Measurements from ENCODE around the gene SDF4.

Gene SDF4

DNA sequence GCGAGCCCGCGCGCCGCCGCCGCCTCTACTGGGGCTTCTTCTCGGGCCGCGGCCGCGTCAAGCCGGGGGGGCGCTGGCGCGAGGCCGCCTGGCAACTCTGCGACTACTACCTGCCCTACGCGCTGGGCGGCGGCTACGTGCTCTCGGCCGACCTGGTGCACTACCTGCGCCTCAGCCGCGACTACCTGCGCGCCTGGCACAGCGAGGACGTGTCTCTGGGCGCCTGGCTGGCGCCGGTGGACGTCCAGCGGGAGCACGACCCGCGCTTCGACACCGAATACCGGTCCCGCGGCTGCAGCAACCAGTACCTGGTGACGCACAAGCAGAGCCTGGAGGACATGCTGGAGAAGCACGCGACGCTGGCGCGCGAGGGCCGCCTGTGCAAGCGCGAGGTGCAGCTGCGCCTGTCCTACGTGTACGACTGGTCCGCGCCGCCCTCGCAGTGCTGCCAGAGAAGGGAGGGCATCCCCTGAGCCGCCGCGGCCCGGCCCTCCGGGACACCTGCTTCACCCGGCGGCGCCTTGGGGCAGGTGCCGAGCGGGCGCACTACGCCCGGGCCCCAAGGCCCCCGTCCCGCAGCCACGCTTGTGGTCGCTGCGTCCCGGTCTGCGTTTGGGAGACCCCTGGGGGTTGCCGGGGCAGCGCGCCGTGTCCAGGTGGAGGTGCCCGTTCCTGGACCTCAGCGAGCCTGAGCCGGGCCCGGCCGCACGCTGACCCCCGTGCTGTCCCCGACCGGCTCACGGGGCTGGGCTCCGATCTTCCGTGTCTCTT is 1.2 kb upstream of the SDF4 start:
- Histone ChIP-seq H3K27me3 (replicated peaks; ENCODE audit: control insufficient read depth, insufficient read depth, low read length) (no peaks in the 10 kb centered on the region), H3K4me1 (ENCODE audit: control insufficient read depth, insufficient read depth, low read length) (peaks cover 22% of the 10 kb centered on the region), H3K4me3 (ENCODE audit: low read length) (peak overlapping the region; percentile 76), H3K9me3 (ENCODE audit: control insufficient read depth, low read length) (no peaks in the 10 kb centered on the region), H3K9ac (ENCODE audit: low read length) (peak overlapping the region; percentile 46), H3K36me3 (ENCODE audit: control insufficient read depth, insufficient read depth, low read length, severe bottlenecking) (peaks cover 9% of the 10 kb centered on the region)
- no peak for DNase-seq (ENCODE audit: low read depth)

DNA sequence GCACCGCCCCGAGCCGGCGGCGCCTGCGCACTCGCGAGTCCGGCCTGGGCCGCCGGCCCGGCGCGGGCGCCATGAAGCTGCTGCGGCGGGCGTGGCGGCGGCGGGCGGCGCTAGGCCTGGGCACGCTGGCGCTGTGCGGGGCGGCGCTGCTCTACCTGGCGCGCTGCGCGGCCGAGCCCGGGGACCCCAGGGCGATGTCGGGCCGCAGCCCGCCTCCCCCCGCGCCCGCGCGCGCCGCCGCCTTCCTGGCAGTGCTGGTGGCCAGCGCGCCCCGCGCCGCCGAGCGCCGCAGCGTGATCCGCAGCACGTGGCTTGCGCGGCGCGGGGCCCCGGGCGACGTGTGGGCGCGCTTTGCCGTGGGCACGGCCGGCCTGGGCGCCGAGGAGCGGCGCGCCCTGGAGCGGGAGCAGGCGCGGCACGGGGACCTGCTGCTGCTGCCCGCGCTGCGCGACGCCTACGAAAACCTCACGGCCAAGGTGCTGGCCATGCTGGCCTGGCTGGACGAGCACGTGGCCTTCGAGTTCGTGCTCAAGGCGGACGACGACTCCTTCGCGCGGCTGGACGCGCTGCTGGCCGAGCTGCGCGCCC is 501 bp upstream of the SDF4 start, which contains the start of gene B3GALT6:
Gene B3GALT6, plus strand, starts transcription at position 30 of the 588 bp plus-strand sequence. Its CDS starts 42 bp downstream, at position 72.
- H3K27me3 ChIP-seq (replicated peaks; ENCODE audit: control insufficient read depth, insufficient read depth, low read length) = no peaks in the 10 kb centered on the region

DNA sequence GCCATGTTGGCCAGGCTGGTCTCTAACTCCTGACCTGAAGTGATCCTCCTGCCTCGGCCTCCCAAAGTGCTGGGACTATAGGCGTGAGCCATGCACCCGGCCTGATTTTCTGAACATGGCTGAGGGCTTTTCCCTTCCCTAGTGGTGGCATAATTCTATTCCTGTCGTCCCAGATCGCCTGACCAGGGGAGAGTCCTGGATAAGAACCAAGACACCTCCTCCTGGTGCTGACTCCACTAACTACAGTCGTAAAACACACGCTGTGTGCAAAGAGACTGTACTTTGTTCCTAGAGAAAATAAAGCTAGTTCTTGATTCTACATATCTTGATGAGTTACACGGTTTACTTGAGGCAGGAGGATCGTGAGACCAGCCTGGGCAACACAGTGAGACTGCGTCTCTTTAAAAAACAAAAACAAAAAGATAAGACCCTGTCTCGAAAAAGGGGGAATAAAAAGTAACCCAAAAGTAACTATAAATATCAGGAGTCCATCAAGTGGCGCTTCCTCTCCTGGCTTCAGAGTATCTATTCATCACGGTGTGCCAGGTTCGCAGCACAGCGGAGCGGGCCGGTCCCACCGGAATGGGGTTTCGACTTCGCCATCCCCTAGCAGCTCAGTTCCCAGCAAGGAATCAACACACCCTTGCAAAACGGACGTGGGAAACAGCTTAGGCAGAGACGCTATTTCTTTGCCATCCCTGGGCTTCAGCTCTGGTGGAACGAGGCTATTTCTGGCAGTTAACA is 973 bp downstream of the SDF4 start:
- DNase-seq (ENCODE audit: low read depth) = peak; percentile 55
- peaks cover 26% of the 10 kb centered on the region for H3K36me3 ChIP-seq (ENCODE audit: control insufficient read depth, insufficient read depth, low read length, severe bottlenecking)
- peak overlapping the region; percentile 94 for H3K9ac ChIP-seq (ENCODE audit: low read length)
- no peaks in the 10 kb centered on the region for H3K9me3 ChIP-seq (ENCODE audit: control insufficient read depth, low read length)
- peaks cover 22% of the 10 kb centered on the region for H3K4me1 ChIP-seq (ENCODE audit: control insufficient read depth, insufficient read depth, low read length)
- H3K4me3 ChIP-seq (ENCODE audit: low read length) = peak overlapping the region; percentile 87
- H3K27me3 ChIP-seq (replicated peaks; ENCODE audit: control insufficient read depth, insufficient read depth, low read length) = no peaks in the 10 kb centered on the region

More for the DNA sequence above, 501 bp upstream of the SDF4 start, which contains the start of gene B3GALT6:
- H3K9me3 ChIP-seq (ENCODE audit: control insufficient read depth, low read length) = no peaks in the 10 kb centered on the region
- peaks cover 16% of the 10 kb centered on the region for H3K36me3 ChIP-seq (ENCODE audit: control insufficient read depth, insufficient read depth, low read length, severe bottlenecking)
- H3K4me3 ChIP-seq (ENCODE audit: low read length) = peak within 1 kb of the TSS; percentile 87
- H3K9ac ChIP-seq (ENCODE audit: low read length) = peak within 1 kb of the TSS; percentile 94
- peaks cover 22% of the 10 kb centered on the region for H3K4me1 ChIP-seq (ENCODE audit: control insufficient read depth, insufficient read depth, low read length)
- DNase-seq (ENCODE audit: low read depth) = no peak

DNA sequence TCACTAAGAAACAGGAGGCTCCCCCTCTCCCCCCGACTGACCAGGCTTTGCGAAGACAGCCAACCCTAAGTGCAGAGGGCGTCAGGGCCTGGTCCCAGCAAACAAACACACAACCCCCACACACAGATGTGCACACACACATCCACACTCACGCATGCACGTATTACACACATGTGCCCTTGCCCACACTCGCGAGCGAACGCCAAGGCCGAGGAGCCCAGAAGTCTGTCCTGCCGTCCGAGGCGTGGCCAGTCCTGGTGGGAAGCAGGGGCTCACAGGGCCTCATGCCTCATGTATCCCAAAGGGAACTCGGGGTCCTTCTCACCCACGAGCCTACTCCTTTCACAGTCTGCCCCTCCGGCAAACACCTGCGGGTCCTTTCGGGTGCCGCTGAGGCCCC is 2.0 kb downstream of the SDF4 start:
- H3K27me3 ChIP-seq (replicated peaks; ENCODE audit: control insufficient read depth, insufficient read depth, low read length) = no peaks in the 10 kb centered on the region
- H3K4me3 ChIP-seq (ENCODE audit: low read length) = peak overlapping the region; percentile 87
- H3K9me3 ChIP-seq (ENCODE audit: control insufficient read depth, low read length) = no peaks in the 10 kb centered on the region
- H3K9ac ChIP-seq (ENCODE audit: low read length) = peak overlapping the region; percentile 94
- DNase-seq (ENCODE audit: low read depth) = no peak
- peaks cover 22% of the 10 kb centered on the region for H3K4me1 ChIP-seq (ENCODE audit: control insufficient read depth, insufficient read depth, low read length)
- H3K36me3 ChIP-seq (ENCODE audit: control insufficient read depth, insufficient read depth, low read length, severe bottlenecking) = peaks cover 36% of the 10 kb centered on the region

DNA sequence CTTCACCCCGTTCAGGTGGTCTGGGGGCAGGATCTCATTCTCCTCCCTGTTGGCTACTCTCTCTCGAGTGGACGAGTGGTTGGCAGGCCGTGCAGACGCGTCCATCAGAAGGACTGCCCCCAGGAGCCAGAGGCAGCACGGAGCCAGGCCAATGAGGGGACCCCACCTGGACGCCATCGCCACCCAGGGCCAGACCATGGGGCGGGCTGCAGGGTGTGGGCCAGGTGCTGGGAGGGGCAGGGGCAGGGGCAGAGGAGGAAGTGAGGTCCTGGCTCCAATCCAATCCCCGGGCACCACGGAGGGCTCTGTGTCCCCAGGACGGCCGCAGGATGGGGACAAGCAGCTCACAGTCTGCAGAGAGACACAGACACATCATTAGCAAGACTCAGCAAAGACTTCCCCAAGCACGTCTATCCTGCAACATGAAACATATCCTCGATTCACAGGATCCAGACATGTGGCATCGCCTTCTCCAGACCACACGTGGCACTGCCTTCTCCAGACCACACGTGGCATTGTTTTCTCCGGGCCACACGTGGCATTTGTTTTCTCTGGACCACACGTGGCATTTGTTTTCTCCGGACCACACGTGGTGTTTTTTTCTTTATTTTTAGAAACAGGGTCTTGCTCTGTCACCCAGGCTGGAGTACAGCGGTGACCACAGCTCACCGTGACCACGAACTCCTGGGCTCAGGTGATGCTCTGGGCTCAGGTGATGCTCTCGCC is 3.0 kb downstream of the SDF4 start:
- peaks cover 22% of the 10 kb centered on the region for H3K4me1 ChIP-seq (ENCODE audit: control insufficient read depth, insufficient read depth, low read length)
- H3K9ac ChIP-seq (ENCODE audit: low read length) = no peak overlapping the region
- peaks cover 40% of the 10 kb centered on the region for H3K36me3 ChIP-seq (ENCODE audit: control insufficient read depth, insufficient read depth, low read length, severe bottlenecking)
- H3K27me3 ChIP-seq (replicated peaks; ENCODE audit: control insufficient read depth, insufficient read depth, low read length) = no peaks in the 10 kb centered on the region
- H3K4me3 ChIP-seq (ENCODE audit: low read length) = no peak overlapping the region
- DNase-seq (ENCODE audit: low read depth) = no peak
- H3K9me3 ChIP-seq (ENCODE audit: control insufficient read depth, low read length) = no peaks in the 10 kb centered on the region

DNA sequence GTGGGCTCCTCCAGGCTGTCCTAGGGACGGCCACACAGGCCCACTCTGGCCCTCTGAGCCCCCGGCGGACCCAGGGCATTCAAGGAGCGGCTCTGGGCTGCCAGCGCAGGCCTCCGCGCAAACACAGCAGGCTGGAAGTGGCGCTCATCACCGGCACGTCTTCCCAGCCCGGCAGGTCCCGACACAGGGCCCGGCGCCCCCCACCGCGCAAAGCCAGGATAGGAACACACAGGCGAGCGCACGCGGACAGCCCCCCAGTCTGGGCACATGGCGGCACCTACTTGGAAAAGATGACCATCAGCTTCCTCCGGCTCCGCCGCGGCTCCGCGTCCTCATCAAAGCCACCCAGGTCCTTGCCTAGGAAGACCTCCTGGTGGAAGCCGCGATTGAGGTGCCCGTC is 3.6 kb downstream of the SDF4 start:
- H3K9ac ChIP-seq (ENCODE audit: low read length) = no peak overlapping the region
- H3K27me3 ChIP-seq (replicated peaks; ENCODE audit: control insufficient read depth, insufficient read depth, low read length) = no peaks in the 10 kb centered on the region
- DNase-seq (ENCODE audit: low read depth) = no peak
- peaks cover 43% of the 10 kb centered on the region for H3K36me3 ChIP-seq (ENCODE audit: control insufficient read depth, insufficient read depth, low read length, severe bottlenecking)
- H3K4me3 ChIP-seq (ENCODE audit: low read length) = no peak overlapping the region
- H3K9me3 ChIP-seq (ENCODE audit: control insufficient read depth, low read length) = no peaks in the 10 kb centered on the region
- peaks cover 19% of the 10 kb centered on the region for H3K4me1 ChIP-seq (ENCODE audit: control insufficient read depth, insufficient read depth, low read length)

DNA sequence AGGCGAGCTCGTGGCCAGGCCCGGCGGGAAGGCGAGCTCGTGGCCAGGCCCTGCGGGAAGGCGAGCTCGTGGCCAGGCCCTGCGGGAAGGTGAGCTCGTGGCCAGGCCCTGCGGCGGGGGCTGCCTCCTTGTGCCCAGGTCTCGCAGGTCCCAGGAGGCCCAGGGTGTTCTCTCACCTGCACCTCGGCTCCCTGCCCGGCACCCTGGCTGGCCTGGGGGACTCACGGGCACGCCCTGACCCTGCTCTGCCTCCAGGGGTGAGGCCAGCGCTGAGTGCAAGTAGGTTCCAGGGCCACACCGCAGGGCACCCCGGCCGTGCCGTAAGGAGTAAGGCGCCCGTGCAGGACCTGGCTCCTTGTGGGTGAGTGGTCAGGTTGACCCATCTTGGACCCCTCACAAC is 4.4 kb downstream of the SDF4 start:
- H3K9me3 ChIP-seq (ENCODE audit: control insufficient read depth, low read length) = no peaks in the 10 kb centered on the region
- H3K4me3 ChIP-seq (ENCODE audit: low read length) = no peak overlapping the region
- no peaks in the 10 kb centered on the region for H3K27me3 ChIP-seq (replicated peaks; ENCODE audit: control insufficient read depth, insufficient read depth, low read length)
- no peak for DNase-seq (ENCODE audit: low read depth)
- H3K9ac ChIP-seq (ENCODE audit: low read length) = no peak overlapping the region
- H3K4me1 ChIP-seq (ENCODE audit: control insufficient read depth, insufficient read depth, low read length) = peaks cover 11% of the 10 kb centered on the region
- peaks cover 51% of the 10 kb centered on the region for H3K36me3 ChIP-seq (ENCODE audit: control insufficient read depth, insufficient read depth, low read length, severe bottlenecking)

DNA sequence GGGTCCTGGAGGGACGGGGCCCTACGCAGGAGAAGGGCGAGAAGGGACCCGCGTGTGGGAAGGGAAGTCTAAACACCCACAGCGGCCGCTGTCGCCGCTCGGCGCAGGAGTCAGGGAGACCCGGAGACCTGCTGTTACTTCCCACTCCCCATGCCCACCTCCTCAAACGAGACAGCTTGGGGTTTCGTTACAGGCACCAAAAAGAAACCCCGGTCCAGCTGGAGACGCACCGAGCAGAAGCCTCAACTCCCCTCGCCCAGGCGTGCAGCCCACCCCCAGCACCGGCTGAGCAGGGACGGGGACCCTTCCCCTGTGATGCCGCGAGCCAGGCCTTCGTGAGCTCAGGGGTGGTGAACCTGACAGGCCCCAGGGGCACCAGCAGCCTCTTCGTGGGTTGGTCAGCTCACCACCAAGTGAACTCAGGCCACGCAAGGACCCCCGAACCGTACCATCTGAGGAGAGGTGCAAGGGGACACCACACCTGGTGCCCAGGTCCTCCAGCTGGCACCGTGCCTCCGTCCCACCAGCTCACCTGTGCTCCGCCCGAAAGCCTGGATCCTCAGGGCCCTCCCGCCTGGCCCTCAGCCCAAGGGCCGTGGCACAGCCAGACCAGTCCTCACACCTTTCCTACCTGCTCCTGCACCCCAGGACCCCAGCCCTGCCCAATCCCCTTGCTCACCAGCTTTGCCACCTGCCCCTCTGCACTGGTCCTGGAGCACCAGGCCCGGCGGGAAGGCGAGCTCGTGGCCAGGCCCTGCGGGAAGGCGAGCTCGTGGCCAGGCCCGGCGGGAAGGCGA is 5.0 kb downstream of the SDF4 start:
- peaks cover 57% of the 10 kb centered on the region for H3K36me3 ChIP-seq (ENCODE audit: control insufficient read depth, insufficient read depth, low read length, severe bottlenecking)
- DNase-seq (ENCODE audit: low read depth) = no peak
- no peak overlapping the region for H3K4me3 ChIP-seq (ENCODE audit: low read length)
- peaks cover 11% of the 10 kb centered on the region for H3K4me1 ChIP-seq (ENCODE audit: control insufficient read depth, insufficient read depth, low read length)
- no peaks in the 10 kb centered on the region for H3K9me3 ChIP-seq (ENCODE audit: control insufficient read depth, low read length)
- H3K27me3 ChIP-seq (replicated peaks; ENCODE audit: control insufficient read depth, insufficient read depth, low read length) = no peaks in the 10 kb centered on the region
- no peak overlapping the region for H3K9ac ChIP-seq (ENCODE audit: low read length)

DNA sequence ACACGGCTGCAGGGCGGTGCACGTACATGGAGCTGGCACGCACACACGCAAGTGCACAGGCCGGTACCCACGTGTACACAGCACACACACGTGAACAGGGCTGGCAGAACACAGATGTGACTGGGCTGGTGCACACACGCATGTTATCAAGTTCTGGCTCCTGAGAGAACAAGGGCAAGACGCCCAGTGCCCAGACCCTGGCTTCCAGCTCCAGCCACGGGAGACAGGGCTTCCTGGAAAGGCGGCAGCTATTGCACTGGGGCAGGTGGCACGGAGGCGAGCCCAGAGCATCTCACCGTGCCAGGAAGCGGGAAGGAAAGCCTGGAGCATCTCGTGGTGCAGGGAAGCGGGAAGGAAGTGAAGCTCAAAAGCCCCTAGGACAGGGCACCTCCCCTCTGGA is 5.9 kb downstream of the SDF4 start:
- H3K27me3 ChIP-seq (replicated peaks; ENCODE audit: control insufficient read depth, insufficient read depth, low read length) = no peaks in the 10 kb centered on the region
- DNase-seq (ENCODE audit: low read depth) = no peak
- no peaks in the 10 kb centered on the region for H3K9me3 ChIP-seq (ENCODE audit: control insufficient read depth, low read length)
- H3K9ac ChIP-seq (ENCODE audit: low read length) = no peak overlapping the region
- H3K36me3 ChIP-seq (ENCODE audit: control insufficient read depth, insufficient read depth, low read length, severe bottlenecking) = peaks cover 65% of the 10 kb centered on the region
- H3K4me3 ChIP-seq (ENCODE audit: low read length) = no peak overlapping the region
- peaks cover 11% of the 10 kb centered on the region for H3K4me1 ChIP-seq (ENCODE audit: control insufficient read depth, insufficient read depth, low read length)

DNA sequence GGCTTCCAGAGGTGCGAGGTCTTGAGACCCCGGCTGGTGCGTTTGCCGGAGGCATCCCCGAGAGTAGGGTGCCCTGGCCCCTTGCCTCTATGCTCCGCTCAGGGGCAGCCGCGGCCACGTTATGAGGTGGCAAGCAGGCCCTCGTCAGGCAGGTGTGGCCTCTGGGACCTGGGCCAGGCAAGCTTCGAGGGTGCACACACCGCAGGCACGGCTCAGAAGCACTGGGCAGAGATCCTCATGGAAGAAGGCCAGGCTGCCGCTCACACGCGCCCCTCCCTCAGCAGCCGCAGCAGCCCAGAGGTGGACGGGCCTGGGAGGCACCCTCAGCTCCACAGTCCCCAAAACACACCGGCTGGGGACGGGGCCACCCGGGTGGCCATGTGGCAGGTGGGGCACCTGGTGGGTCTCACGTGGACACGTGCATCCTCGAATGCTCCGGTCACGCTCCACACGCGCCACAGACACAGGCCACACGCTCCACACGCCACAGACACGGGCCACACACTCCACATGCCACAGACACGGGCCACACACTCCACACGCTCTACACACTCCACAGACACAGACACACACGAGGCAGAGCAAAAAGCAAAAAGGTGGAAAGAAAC is 6.5 kb downstream of the SDF4 start:
- no peak overlapping the region for H3K9ac ChIP-seq (ENCODE audit: low read length)
- peaks cover 10% of the 10 kb centered on the region for H3K4me1 ChIP-seq (ENCODE audit: control insufficient read depth, insufficient read depth, low read length)
- no peak for DNase-seq (ENCODE audit: low read depth)
- no peaks in the 10 kb centered on the region for H3K27me3 ChIP-seq (replicated peaks; ENCODE audit: control insufficient read depth, insufficient read depth, low read length)
- peaks cover 71% of the 10 kb centered on the region for H3K36me3 ChIP-seq (ENCODE audit: control insufficient read depth, insufficient read depth, low read length, severe bottlenecking)
- no peak overlapping the region for H3K4me3 ChIP-seq (ENCODE audit: low read length)
- no peaks in the 10 kb centered on the region for H3K9me3 ChIP-seq (ENCODE audit: control insufficient read depth, low read length)
